GM21717 (cell line): ENCODE measurements around the gene ZNF175.

Experiments
- ATAC-seq: cut with Tn5 transposase; IDR thresholded peaks from one replicate; pipeline ENCODE4 v1.9.1; 2021; ENCODE audit warnings: mild to moderate bottlenecking, moderate library complexity; ENCODE audit not compliant: unreplicated experiment

Gene ZNF175

DNA sequence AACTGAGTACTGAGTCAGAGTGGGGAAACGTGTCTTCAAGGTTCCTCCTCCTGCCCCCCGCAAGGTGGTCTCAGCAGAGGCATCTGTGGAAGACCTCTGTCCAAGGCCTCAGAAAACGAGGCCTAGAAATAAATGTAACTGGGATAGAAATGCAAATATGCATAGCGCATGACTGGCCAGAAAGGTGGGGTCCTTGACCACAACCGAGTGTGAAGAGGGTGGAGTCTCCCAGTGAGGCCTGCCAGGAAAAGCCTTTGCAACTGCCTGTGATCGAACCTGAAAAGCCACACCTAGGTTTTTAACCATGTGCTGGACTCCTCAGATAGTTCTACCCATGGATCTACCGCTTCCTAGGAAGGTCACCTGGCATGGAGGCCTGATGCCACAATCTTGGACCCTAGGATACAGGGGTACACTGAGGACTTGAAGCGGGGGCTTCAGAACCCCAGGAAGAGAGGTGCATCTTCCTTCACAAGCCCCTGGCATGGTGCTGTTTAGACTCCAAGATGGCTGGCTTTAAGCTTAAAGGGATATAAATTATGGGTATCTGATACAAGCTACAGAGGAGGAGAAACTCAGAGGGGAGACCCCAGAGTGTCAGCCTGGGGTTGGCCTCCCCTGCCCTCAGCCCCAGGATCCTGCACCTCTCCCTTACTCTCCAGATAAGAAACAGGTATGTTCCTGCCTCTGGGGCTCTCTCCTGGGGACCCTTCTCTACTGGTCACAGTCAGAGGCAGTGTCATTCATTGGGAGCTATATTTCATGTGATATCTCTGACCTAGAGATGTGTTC is 21.4 kb upstream of the ZNF175 start:
- no peak for ATAC-seq

DNA sequence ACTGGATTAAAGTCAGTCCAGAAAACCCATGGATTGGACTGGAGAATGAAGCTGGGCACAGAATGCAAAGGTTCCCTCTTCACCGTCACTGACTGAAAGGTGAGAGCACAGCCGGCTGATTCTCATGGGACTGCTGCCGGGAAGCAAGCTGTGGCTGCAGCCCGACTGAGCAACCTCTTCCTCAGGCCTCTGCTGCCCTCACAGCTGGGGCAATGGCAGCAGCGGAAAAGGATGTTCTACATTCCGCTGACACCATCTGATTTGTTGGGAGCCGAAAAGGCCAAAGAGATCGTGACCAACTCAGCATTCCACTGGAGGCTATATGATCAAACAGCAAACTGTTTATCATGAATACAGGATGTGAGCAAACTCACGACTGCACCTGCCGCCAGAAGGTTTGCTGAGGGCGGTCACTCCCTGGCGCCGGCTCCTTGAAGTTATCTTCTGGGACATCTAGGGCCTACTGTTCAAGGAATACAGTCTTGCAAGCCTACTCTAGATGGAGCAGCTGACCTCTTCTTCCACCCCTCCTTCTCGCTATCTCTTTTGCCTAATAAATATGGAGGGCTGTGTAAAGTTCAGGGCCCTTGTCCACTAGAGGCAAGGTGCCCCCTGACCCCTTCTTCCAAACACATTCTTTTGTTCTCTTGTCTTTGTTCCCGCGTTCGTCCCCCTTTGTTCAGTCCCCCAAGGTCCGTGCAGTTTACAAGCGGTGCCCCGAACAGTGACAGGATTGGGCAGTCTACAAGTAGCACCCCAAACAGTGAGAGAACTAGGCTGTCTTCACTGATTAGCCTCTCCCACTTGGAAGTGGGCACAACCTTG is 20.0 kb upstream of the ZNF175 start:
- ATAC-seq: no peak

DNA sequence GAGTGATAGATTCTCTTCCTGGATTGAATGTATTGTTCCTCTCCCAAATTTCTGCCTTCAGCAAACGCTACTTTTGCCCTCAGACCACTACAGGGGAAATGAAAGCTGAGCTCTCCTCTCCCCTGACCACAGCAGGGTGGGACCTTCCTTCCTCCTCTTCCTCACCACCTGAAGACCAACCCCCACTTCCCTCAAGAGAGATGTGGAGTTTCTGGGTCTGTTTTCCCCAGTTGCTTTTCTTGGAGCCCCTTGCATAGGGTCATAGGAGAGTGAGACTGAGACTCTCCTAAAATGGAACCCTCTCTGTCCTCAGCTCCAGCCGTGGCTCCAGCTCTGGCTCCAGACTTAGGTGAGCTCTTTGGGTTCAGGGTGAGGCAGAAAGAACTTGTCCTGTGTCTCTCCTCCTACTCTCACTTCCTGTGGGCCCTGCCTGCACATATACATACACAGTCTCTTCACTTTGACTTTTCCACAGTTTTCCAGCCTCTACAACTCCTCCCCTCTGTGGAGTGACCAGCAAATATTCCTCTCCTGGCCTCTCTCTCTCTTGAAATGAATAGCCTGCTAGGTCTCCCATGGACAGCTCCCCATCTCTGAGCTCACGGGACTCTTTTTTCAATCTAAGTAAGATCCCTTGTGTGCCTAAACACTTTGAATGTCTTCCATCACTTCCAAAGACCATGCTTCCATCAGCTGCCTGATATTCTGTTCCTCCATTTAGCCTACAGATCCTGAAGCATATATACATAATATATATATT is 19.2 kb upstream of the ZNF175 start:
- ATAC-seq: no peak

DNA sequence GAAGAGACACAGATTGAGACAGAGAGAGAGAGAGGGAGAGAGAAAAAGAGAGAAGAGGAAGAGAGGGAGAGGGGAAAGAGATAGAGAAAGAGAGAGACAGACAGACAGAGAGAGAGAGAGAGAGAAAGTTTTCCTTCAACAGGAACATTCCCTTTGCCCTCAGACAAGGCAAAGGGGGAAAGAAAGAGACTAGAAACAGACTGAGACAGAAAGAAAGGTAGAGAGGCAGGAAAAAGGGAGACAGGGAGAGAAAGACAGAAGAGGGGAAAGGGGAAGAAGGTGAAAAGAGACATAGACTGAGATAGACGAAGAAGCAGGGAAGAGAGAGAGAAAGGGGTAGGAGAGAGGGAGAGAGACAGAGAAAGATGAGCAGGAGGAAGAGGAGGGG is 18.5 kb upstream of the ZNF175 start:
- ATAC-seq: no peak

DNA sequence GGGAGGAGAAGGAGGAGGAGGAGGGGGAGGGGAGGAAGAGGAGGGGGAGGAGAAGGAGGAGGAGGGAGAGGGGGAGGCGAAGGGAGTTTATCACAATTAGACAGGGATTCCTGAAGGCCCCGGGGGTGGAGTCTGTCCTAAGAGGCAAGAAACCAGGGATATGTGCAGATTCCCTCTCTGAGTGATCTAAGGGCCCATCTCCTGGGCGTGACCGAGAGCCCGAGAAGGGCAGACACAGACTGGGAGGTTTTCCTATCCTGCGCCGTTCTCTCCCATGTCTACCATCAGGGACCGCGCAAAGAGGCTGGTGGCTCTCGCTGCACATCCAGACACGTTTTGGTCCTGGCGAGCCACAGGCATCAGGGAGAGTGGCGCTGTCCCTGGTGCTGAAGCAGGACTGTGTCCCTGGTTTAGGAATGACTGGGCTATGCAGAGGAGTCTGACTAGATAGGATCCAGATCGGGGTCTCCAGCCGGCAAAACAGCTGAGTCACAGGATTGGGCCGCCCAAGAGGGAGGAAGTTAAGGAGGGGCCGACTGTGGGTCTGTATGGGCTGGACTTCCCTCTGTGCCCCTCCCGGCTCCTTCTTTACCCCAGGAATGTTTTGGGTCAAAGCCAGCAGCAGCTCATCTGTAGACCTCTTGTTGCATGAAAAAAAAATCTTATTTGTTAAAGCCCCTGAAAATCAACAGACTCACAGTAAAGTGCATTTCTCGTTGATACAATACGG is 17.9 kb upstream of the ZNF175 start:
- ATAC-seq: no peak

DNA sequence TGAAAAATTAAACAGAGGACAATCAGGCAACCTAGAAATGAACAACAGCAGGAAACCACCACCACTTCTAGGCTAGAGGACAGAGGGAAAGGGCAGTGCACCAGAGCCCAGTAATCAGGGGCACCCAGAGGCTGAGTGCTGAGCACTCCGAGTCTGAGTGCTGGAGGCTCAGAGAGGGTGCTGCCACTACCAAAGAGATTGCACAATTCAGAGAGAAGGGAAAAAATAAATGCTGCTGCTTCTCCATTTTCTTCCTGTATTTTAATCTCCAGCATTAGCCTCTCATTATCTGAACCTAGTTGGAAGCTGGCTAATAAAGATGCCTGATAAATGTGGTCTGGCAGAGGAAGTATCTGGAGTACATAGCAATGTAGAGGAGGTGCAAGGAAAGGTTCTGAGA is 11.8 kb upstream of the ZNF175 start:
- ATAC-seq: no peak

DNA sequence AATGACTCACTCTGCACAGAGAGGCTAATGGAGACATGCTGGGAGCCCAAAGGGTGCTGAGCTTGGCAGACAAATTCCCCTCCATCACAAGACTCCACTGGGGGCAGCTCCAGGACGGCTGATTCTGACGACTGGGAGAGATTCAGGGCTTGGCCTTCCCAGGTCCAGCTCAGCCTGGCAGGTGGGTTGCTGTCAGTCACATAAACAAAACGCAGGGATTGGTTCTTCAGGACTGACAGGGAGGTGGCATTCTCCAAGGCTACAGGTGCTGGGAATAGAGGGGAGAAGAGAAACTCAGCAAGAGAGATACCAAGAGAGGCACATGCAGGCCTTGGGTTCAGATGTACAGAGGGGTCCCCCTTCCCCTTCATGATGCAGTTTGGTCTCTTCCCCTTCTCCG is 10.7 kb upstream of the ZNF175 start:
- no peak for ATAC-seq

DNA sequence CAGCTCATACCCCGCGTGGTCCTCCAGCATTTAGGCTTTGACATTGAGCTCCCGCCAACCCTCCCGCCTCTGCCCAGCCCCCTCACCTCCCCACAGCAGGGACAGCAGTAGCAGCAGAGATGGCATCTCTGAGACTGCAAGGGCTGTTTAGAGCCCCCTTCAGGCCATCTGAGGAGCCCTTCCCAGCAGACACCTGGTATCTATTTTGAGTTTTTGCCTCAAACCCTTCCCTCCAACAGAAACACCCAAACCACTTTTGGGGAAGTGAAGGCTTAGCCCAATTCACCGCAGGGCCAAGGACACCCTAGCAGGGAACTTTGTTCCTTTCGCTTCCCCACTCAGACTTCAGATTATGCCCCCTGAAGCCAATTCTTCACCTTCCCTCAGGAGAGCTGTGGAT is 6.3 kb upstream of the ZNF175 start:
- no peak for ATAC-seq

DNA sequence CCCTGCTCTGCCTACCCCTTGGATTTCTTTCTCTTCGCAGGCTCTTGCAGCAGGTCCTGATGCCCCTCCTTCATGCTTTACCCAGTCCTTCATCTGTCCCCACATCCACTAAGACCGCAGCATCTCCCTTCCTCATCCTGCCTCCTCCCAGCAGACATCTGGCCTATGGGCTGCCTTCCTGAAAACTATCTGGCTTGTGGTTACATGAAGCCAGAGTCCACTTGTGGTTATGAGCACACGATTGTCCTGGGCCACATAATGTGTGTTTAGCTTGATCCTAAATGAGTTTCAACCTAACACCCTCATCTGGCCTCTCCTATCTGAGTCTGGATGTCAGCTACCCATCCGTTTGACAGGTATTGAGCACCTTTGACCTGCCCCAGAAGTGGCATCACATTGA is 5.5 kb upstream of the ZNF175 start:
- ATAC-seq: no peak

DNA sequence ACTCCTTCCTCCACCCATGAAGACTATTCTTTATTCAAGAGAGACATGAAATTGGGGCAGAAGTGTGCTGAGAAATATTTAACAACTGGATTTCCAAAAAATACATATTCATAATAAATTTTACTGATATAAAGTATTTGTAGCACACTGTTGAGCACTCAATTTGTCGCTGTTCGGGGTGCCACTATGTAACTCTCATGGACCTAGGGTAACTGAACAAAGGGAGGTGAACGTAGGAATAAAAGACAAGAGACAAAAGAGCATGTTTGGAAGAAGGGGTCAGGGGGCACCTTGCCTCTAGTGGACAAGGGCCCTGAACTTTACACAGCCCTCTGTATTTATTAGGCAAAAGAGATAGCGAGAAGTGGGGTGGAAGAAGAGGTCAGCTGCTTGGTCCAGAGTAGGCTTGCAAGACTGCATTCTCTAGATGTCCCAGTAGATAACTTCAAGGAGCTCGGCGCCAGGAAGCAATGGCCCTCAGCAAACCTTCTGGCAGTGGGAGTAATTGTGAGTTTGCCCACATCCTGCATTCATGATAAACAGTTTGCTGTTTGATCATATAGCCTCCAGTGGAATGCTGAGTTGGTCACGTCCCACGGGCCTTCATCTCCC is 4.5 kb upstream of the ZNF175 start:
- ATAC-seq: no peak

DNA sequence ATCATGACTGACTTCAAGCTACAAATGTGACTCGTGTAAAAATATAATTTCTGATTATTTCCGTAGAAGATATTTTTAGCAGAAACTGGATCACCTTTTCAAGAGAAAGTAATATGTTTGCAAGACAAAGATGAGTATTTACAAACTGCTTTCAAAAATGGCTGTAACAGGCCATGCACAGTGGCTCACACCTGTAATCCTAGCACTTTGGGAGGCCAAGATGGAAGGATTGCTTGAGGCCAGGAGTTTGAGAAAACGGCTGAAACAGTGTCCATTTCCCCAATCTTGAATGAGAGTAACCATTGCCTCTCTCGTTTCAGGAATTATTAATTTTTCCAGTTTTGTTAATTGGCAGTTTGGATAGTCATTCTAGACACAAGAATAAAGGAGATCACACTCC is 3.5 kb upstream of the ZNF175 start:
- no peak for ATAC-seq

DNA sequence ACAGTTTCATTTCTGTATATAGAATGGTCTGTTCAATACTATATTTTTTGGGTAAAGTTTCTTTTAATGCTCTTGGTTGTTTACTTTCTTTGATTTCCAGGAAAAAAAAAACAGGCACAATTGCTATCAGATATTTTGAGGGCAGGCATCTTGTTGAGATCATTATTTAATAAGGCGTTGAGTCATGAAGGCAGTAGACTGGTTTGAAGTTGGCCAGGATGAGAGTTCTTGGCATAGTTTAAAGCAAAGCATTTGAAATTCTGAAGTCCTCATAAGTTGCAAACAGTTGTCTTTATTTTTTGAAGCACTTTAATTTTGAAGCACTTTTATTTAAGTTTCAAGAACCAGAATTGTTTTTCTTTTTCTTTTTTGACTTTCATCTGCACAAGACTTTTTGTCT is 2.6 kb upstream of the ZNF175 start:
- ATAC-seq: no peak

DNA sequence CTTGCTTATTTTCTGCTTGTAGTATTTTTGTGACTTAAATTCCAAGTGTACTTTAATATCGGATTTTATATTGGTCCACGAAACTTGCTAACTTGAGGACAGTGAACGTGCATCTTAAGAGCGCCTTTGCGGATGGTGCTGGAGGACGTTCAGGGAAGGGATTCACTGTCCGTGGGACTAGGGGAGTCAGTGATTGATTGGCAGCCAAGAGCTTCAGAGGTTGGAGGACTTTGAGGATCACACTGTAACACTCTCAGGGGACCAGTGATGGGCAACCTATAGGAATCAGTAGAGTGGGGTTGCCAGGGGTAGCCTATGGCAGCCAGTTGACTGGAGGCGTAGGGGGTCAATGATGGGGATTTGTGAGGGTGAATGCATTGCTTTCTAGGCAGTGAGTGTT is 516 bp downstream of the ZNF175 start:
- ATAC-seq: no peak

DNA sequence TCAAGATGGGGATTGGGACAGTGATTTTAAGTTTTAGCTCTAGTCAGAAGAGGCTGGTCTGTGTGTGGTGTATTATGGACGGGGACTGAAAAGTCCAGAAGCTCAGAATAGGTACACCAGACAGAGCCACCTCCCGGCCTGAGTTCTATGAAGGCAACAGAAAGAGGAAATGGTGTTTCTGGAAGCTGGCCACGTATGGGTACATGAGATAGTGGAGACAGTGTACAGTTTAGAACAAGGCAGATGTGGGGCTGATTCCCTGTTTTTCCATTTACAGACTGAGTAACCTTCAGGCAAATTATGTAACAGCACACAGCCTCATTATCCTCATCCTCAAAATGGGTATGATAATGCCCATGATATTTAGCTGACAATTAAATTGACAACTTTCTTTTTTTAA is 1.3 kb downstream of the ZNF175 start:
- no peak for ATAC-seq

DNA sequence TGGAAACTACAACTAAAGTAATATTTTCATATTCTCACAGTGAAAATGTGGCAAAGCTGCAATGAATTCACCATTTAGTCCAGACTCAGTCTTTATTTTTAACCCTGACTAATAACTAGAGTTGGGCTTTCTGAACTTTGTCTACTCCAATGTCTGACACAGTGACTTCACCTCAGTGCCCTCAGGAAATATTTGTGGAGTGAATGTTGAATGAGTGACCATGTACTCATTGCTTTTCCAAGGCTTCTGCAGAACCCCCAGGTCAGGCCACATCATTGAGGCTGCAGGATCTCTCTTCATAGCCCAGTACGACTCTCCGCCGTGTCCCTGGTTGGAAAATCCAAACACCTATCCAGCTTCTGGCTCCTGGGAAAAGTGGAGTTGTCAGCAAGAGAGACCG is 1.8 kb downstream of the ZNF175 start:
- no peak for ATAC-seq

DNA sequence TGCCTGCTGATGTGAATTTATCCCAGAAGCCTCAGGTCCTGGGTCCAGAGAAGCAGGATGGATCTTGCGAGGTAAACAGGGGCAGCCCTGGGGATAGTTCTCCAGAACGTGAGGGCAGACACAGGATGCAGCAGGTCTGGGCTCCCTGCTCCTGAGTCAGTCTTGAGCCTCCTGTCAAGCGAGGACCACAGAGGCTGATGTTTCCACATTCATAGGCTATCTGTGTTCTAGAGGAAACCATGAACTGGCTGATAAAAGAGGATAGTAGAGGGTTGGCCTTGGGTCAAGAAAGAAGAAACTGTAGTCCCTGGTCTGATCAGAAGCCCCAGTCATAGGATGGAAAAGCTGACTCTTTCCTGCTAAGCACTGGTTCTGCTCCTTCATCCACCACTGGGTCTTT is 2.2 kb downstream of the ZNF175 start:
- no peak for ATAC-seq

DNA sequence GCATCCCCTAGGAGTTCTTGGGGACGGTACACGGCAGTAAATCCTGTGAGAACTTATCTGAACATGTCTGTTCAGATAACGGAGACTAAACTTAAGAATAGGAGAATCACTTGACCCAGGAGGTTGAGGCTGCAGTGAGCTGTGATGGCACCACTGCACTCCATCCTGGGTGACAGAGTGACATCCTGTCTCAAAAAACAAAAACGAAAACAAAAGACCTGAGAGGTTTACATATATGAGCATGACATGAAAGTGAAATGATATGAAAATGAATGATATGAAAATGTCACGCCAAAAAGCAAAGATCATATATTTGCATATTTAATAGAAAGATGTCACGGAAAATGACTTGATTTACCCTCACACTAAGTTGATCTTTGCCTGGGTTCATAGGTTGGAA is 5.8 kb downstream of the ZNF175 start:
- no peak for ATAC-seq

DNA sequence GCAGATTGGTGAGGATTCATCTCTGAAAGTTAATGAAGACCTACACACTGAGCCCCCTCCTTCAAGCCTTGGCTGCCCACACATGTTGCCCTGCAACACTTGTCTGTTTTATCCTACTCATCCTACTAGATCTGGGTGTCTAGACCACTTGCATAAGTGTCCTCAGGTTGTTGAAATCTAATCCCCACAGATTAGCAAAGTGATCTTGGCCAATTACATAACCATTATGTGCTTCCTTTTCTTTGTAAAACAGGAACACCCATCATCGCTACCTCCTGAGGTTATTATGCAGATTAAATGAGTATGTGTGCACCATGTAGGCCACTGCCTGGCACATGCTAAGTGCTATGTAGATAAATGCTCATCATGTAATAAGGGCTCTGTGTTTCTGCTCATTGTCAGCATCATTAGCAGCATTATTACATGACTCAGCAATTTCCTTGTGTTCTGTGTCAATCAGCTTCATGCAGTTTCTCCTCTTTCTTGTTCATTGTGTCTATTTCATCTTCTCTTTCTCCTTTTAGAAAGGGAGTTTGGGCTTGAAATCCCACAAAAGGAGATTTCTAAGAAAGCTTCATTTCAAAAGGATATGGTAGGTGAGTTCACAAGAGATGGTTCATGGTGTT is 15.1 kb downstream of the ZNF175 start:
- no peak for ATAC-seq

DNA sequence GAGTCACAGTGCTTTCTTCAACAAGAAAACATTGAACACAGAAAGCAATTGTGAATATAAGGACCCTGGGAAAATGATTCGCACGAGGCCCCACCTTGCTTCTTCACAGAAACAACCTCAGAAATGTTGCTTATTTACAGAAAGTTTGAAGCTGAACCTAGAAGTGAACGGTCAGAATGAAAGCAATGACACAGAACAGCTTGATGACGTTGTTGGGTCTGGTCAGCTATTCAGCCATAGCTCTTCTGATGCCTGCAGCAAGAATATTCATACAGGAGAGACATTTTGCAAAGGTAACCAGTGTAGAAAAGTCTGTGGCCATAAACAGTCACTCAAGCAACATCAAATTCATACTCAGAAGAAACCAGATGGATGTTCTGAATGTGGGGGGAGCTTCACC is 15.7 kb downstream of the ZNF175 start:
- no peak for ATAC-seq
